OCI-LY1 (cell line): ENCODE data around the gene RPL41.
A peak's percentile ranks its signal among the peaks of the same experiment; 100 is the strongest.

Source experiments
- H2AFZ ChIP-seq: fragments of 200-600 bp; sonication (generic), shearing (Covaris generic); 2 replicates; pipeline ENCODE4 v1.6.0; 2014; ENCODE audit warnings: antibody characterized with exemption, mild to moderate bottlenecking, low read length
- H3F3A ChIP-seq: fragments of 200-600 bp; sonication (generic), shearing (Covaris generic); 2 replicates; pipeline ENCODE4 v1.6.0; 2014; ENCODE audit warnings: mild to moderate bottlenecking, antibody characterized with exemption, low read length, moderate library complexity; ENCODE audit not compliant: insufficient read depth
- H3K27ac ChIP-seq: fragments of 200-600 bp; sonication (generic); 2 replicates; pipeline ENCODE4 v1.5.1; 2014; ENCODE audit warnings: low read length, mixed run types, mild to moderate bottlenecking, low read depth; ENCODE audit not compliant: poor library complexity, severe bottlenecking
- H3K27me3 ChIP-seq: fragments of 200-600 bp; sonication (generic); 2 replicates; pipeline ENCODE4 v1.6.0; 2014; ENCODE audit warnings: antibody characterized with exemption, mild to moderate bottlenecking, low read length, moderate library complexity; ENCODE audit not compliant: insufficient read depth
- H3K36me3 ChIP-seq: fragments of 200-600 bp; sonication (generic); 2 replicates; pipeline ENCODE4 v1.6.1; 2014; ENCODE audit warnings: mild to moderate bottlenecking, antibody characterized with exemption, low read length, moderate library complexity, mixed read lengths; ENCODE audit not compliant: insufficient read depth
- H3K4me1 ChIP-seq: fragments of 200-600 bp; sonication (generic); 2 replicates; pipeline ENCODE4 v1.5.1; 2014; ENCODE audit warnings: mild to moderate bottlenecking, low read length, moderate library complexity; ENCODE audit not compliant: insufficient read depth, severe bottlenecking
- H3K4me2 ChIP-seq: fragments of 200-600 bp; sonication (generic), shearing (Covaris generic); 2 replicates; pipeline ENCODE4 v1.6.1; 2014; ENCODE audit warnings: low read length
- H3K4me3 ChIP-seq: fragments of 200-600 bp; sonication (generic); 2 replicates; pipeline ENCODE4 v1.5.1; 2014; ENCODE audit warnings: low read length, low read depth, mild to moderate bottlenecking, mixed read lengths; ENCODE audit not compliant: poor library complexity, severe bottlenecking
- H3K79me2 ChIP-seq: fragments of 200-600 bp; shearing (Covaris generic); 2 replicates; pipeline ENCODE4 v1.6.1; 2016; ENCODE audit warnings: mixed run types, low read length, mixed read lengths; ENCODE audit not compliant: insufficient read depth
- H3K9ac ChIP-seq: fragments of 200-600 bp; sonication (generic), shearing (Covaris generic); 2 replicates; pipeline ENCODE4 v1.6.1; 2014; ENCODE audit warnings: mild to moderate bottlenecking, low read length, mixed read lengths
- H3K9me2 ChIP-seq: fragments of 200-600 bp; sonication (generic), shearing (Covaris generic); 2 replicates; pipeline ENCODE4 v1.6.1; 2014; ENCODE audit warnings: low read depth, mild to moderate bottlenecking, low read length, mixed read lengths
- H3K9me3 ChIP-seq: fragments of 200-600 bp; shearing (Covaris generic); 2 replicates; pipeline ENCODE4 v1.6.1; 2014; ENCODE audit warnings: low read length, mixed read lengths
- H4K20me1 ChIP-seq: fragments of 200-600 bp; sonication (generic), shearing (Covaris generic); 2 replicates; pipeline ENCODE4 v1.6.0; 2016; ENCODE audit warnings: mild to moderate bottlenecking, low read length; ENCODE audit not compliant: insufficient read depth
- CTCF ChIP-seq: fragments of 200-600 bp; sonication (generic), shearing (Covaris generic); IDR thresholded peaks from 2 replicates; pipeline ENCODE4 v1.5.1; 2017; ENCODE audit warnings: mild to moderate bottlenecking, antibody characterized with exemption, low read length, moderate library complexity, mixed read lengths
- EZH2 ChIP-seq: fragments of 200-600 bp; sonication (generic), shearing (Covaris generic); IDR thresholded peaks from 2 replicates; pipeline ENCODE4 v1.8.0; 2017; ENCODE audit warnings: borderline replicate concordance, mixed run types, mild to moderate bottlenecking, antibody characterized with exemption, low read length, moderate library complexity, mixed read lengths

Gene RPL41

GRCh38 chr12:56126732-56127239 lies 10.4 kb downstream of the RPL41 start:
- Histone ChIP-seq H3K4me2 (peak overlapping the region; percentile 67), H3K9me3 (no peaks in the 10 kb centered on the region), H3F3A (peaks cover 11% of the 10 kb centered on the region), H3K4me1 (peaks cover 42% of the 10 kb centered on the region), H3K27me3 (no peaks in the 10 kb centered on the region), H4K20me1 (no peaks in the 10 kb centered on the region), H3K9me2 (no peaks in the 10 kb centered on the region), H3K79me2 (no peaks in the 10 kb centered on the region), H3K36me3 (peaks cover 20% of the 10 kb centered on the region), H3K27ac (peak overlapping the region; percentile 92), H3K4me3 (peak overlapping the region; percentile 51), H2AFZ (no peak overlapping the region), H3K9ac (peak overlapping the region; percentile 52; the same call in 1 of the 2 replicates)
- TF ChIP-seq EZH2 (no peak), CTCF (no peak)

- Histone ChIP-seq H3K4me2 (peak overlapping the region; percentile 67), H3K9me3 (no peaks in the 10 kb centered on the region), H3K9me2 (no peaks in the 10 kb centered on the region), H3K9ac (peak overlapping the region; percentile 52), H4K20me1 (no peaks in the 10 kb centered on the region), H3F3A (peaks cover 11% of the 10 kb centered on the region), H3K4me3 (peak overlapping the region; percentile 51), H3K79me2 (no peaks in the 10 kb centered on the region), H2AFZ (no peak overlapping the region), H3K36me3 (peaks cover 25% of the 10 kb centered on the region), H3K27me3 (no peaks in the 10 kb centered on the region), H3K27ac (peak overlapping the region; percentile 92), H3K4me1 (peaks cover 42% of the 10 kb centered on the region)
- TF ChIP-seq CTCF (no peak), EZH2 (no peak)
Measured at GRCh38 chr12:56127485-56127887, 11.1 kb downstream of the RPL41 start.

- H2AFZ ChIP-seq, result no peak within 1 kb of the TSS
- no peaks in the 10 kb centered on the region for H3K27me3 ChIP-seq
- H4K20me1 ChIP-seq, result no peaks in the 10 kb centered on the region
- no peaks in the 10 kb centered on the region for H3K9me2 ChIP-seq
- H3F3A ChIP-seq, result peaks cover 11% of the 10 kb centered on the region
- H3K27ac ChIP-seq, result peak within 1 kb of the TSS; percentile 92
- peak within 1 kb of the TSS; percentile 78 for H3K4me3 ChIP-seq
- H3K36me3 ChIP-seq, result peaks cover 29% of the 10 kb centered on the region
- H3K79me2 ChIP-seq, result no peaks in the 10 kb centered on the region
- TF ChIP-seq CTCF (no peak), EZH2 (no peak)
- no peaks in the 10 kb centered on the region for H3K9me3 ChIP-seq
- H3K4me1 ChIP-seq, result peaks cover 42% of the 10 kb centered on the region
- H3K4me2 ChIP-seq, result peak within 1 kb of the TSS; percentile 82
- H3K9ac ChIP-seq, result peak within 1 kb of the TSS; percentile 71
Measured at GRCh38 chr12:56127888-56128669, 11.6 kb downstream of the RPL41 start, which contains the start of gene ESYT1. TSS of gene ESYT1 (plus strand) at chr12:56128267. CDS start at chr12:56128320, 53 bp downstream.
